Measurements from ENCODE around the gene RAD51B. TPM values are rescaled to one million over a fixed set of nuclear protein-coding genes. Genes with fewer than 3 reads are reported as not detected.

The RAD51B gene
- total RNA-seq, 1 experiment from 2014 or later: 8.5 TPM

- in situ Hi-C loops (cut with HindIII; ENCODE audit: low pct_unique_long_range_greater_than_20kb, low sequenced_read_pairs) (no loop called here), intact Hi-C loops (cut with micrococcal nuclease; ENCODE audit: unreplicated experiment) (no loop called here)
- no peak for ATAC-seq
- Histone ChIP-seq H3K27me3 (ENCODE audit: control insufficient read depth, insufficient read depth, low read length) (no peaks in the 10 kb centered on the region), H3K4me1 (ENCODE audit: control insufficient read depth, insufficient read depth, low read length) (peaks cover 6% of the 10 kb centered on the region; the same call in 1 of the 2 replicates), H3K27ac (ENCODE audit: low read length) (no peak overlapping the region; the same call in 1 of the 2 replicates), H3K4me3 (ENCODE audit: low read depth in 2 of 2, low read length in 2 of 2) (no peak overlapping the region), H3K9me3 (ENCODE audit: control insufficient read depth, insufficient read depth, low read depth, low read length) (no peaks in the 10 kb centered on the region), H3K36me3 (ENCODE audit: control insufficient read depth, insufficient read depth, low read length) (no peaks in the 10 kb centered on the region)
- ChIA-PET CTCF (no interaction called here), POLR2A (no interaction called here)
- DNase-seq (ENCODE audit: low read depth, low spot score): no peak
- BruUV-seq (replicated peaks): no TSS peak
- TF ChIP-seq TCF7L2 (IDR thresholded peaks at IDR 0.05; ENCODE audit: low read depth, low read length): no peak
- TF ChIP-seq POLR2AphosphoS5 (IDR thresholded peaks at IDR 0.05; ENCODE audit: low read depth, low read length): no peak
- TF ChIP-seq SIN3A (IDR thresholded peaks at IDR 0.05; ENCODE audit: borderline replicate concordance, insufficient read depth, low read depth, low read length): no peak
- TF ChIP-seq CTCF (IDR thresholded peaks at IDR 0.05): no peak
- no peak for TF ChIP-seq REST (IDR thresholded peaks at IDR 0.05; ENCODE audit: insufficient read depth in 1 of 2, low read depth in 2 of 2, low read length in 1 of 2)
Observed at GRCh38 chr14:68282479-68283377, 463.1 kb downstream of the RAD51B start.

GRCh38 chr14:68283378-68284123, 464.0 kb downstream of the RAD51B start:
- DNase-seq (ENCODE audit: low read depth, low spot score): no peak
- no peak overlapping the region for H3K27ac ChIP-seq (ENCODE audit: low read length)
- ChIA-PET CTCF (no interaction called here), POLR2A (no interaction called here)
- no peaks in the 10 kb centered on the region for H3K36me3 ChIP-seq (ENCODE audit: control insufficient read depth, insufficient read depth, low read length)
- H3K27me3 ChIP-seq (ENCODE audit: control insufficient read depth, insufficient read depth, low read length): no peaks in the 10 kb centered on the region
- intact Hi-C loops (cut with micrococcal nuclease; ENCODE audit: unreplicated experiment): no loop called here
- no peak for ATAC-seq
- H3K4me1 ChIP-seq (ENCODE audit: control insufficient read depth, insufficient read depth, low read length): peaks cover 4% of the 10 kb centered on the region; the same call in 1 of the 2 replicates
- in situ Hi-C loops (cut with HindIII; ENCODE audit: low pct_unique_long_range_greater_than_20kb, low sequenced_read_pairs): no loop called here
- BruUV-seq (replicated peaks): no TSS peak
- H3K4me3 ChIP-seq (ENCODE audit: low read depth in 2 of 2, low read length in 2 of 2): no peak overlapping the region
- H3K9me3 ChIP-seq (ENCODE audit: control insufficient read depth, insufficient read depth, low read depth, low read length): no peaks in the 10 kb centered on the region
- TF ChIP-seq POLR2AphosphoS5 (IDR thresholded peaks at IDR 0.05; ENCODE audit: low read depth, low read length) (no peak), TCF7L2 (IDR thresholded peaks at IDR 0.05; ENCODE audit: low read depth, low read length) (no peak), SIN3A (IDR thresholded peaks at IDR 0.05; ENCODE audit: borderline replicate concordance, insufficient read depth, low read depth, low read length) (no peak), REST (IDR thresholded peaks at IDR 0.05; ENCODE audit: insufficient read depth in 1 of 2, low read depth in 2 of 2, low read length in 1 of 2) (no peak), CTCF (IDR thresholded peaks at IDR 0.05) (no peak)
